HG03064 (cell line): ENCODE data around the gene RYR2.
"Not testable (repeated sequence)": the region's sequence is repeated elsewhere in the genome, so short reads cannot be mapped to it uniquely, and the experiment has no call there.

ENCODE experiments used
- ATAC-seq: cut with Tn5 transposase; IDR thresholded peaks from one replicate; pipeline ENCODE4 v1.9.1; 2021; ENCODE audit warnings: low read depth; ENCODE audit not compliant: unreplicated experiment

The RYR2 gene

DNA sequence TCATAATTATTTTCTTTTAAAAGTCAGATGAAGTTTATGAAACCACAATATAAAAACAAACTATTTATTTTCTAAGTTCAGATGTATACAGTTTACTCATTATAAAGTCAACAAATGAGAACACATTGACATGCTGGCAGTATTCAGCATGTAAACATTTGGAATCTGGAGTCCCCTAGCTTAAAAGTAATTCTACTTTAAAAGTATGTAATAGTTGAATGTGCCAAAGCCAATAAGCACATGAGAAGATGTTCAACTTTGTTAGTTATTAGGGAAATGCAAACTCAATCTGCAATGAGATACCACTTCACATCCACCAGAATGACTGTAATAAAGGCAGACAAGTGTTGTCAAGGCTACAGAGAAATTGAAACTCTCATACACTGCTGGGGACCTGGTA is 96.6 kb downstream of the RYR2 start:
- no peak for ATAC-seq

DNA sequence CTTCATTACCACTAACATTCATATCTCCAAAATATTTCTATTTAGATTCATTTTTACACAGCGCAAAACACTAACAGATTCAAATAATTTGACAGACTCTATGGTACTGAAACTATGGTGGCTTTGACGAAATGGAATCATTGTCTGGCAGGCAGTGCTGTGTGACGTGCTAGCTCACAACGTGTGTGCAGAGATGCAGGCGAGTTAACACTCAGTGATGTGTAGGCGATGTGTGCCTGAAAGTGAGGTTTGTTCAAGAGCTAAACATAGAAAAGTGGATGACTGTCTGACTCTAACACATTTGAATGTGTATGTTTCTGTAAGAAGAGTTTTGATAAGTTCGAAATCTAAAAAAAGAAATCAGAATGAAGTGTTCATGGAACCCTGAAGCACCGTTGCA is 97.7 kb downstream of the RYR2 start:
- ATAC-seq = no peak

DNA sequence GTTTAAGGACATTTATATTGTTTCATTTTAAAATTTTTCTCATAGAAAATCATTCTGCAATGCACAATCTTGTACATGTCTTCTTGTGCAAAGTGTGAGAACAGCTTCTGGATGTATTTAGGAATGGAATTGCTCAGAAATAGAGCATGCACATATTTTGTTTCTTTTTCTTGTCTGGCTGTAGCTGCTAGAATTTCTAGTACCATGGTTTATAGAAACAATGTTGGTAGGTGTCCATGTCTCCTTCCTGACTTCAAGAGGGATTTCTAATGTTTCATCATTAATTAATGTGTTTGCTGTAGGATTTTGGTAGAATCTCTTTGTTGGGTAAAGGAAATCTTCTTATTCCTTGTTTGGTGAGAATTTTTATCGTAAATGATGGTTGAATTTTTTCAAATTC is 99.0 kb downstream of the RYR2 start:
- ATAC-seq = no peak

DNA sequence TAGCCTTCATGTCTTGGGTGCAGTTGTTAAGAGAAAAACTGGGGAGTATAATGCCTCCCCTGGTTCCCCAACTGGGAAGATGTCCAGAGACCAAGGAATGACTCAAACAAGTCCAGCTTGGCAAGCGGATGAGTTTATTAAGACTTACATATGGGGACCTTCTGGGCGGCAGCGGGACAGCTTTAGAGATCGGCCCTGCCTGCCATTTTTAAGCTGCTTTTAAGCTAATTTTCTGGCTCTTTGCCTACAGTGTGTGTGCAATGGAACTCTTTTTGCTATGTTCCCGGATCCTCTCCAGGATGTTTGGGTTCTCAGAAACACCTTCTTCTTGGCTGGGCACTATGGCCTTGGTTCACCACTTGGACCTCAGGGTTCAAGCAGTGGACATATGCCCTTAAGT is 99.5 kb downstream of the RYR2 start:
- ATAC-seq = no peak

DNA sequence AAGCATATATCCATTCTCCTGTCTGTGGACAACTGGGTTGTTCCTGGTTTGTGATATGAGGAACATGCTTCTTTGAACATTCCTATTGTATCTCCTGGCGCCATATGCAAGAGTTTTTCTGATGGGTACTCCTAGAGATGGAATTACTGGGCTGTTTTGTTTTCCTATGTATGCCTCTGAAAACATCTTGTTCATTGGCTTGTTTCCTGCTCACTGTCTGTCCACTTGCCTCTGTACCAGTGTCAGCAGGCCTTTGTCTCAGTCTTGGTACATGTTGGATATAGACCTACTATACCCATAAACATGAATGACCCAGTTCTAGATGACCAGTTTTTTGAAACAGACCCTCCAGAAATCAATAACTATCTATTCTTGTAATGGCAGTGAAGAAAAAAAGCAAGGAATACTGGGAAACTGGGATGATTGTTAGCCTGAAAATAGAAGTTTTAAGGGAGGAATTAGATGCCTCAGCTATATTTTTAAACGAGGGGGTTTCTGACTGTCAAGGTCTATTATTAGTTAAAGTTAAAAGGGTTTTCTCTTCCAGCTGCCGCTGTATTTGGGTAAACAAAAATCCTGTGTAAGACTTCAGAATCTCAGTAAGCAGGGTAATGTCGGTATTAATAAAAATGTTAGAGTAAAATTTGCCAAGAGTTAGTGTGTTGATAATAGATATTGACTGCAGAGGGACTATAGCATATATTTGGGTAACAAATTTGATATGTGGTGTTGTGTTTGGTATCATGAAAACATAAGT is 103.6 kb downstream of the RYR2 start:
- ATAC-seq = no peak

DNA sequence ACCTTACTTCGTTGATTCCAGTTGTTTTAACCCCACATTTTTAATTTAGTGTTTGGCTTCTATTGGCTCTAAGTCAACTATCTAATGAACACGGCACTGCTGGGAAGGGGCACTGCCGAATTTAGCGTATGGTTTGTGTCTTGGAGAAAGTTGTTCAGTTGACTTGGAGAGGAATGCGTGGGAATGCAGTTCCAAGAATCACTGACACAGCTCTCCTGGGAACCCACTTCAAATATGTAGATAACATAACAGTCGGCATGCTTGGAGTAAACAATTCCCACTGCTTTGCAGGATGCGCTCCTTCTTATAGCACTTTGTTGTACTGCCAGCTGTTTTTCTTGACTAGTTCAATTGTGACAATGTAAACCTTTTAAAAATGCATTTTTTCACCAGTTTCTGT is 104.3 kb downstream of the RYR2 start:
- ATAC-seq = no peak

DNA sequence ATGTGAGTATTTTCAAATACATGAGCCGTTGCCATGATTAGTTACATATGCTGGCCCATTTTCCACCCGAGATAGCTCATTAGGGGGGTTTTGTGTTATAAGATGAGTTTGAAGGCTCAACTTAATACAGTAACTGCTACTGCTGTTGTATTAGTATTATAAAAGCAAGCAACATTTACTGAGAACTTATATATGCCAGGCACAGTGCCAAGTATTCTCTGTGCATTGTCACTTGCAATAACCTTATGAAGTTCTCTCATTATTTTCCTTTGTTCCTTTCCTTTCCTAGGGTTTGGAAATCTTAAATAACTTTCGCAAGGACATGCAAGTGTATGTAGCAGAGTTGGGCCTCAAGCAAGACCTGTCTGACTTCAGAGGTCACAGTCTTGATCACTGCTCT is 107.9 kb downstream of the RYR2 start:
- ATAC-seq = no peak

DNA sequence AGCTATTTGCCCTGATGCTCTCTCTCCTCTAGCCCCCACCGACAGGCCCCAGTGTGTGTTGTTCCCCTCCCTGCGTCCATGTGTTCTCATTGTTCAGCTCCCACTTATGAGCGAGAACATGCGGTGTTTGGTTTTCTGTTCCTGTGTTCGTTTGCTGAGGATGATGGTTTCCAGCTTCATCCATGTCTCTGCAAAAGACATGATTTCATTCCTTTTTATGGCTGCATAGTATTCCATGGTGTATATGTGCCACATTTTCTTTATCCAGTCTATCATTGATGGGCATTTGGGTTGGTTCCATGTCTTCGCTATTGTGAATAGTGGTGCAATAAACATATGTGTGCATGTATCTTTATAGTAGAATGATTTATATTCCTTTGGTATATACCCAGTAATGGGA is 110.0 kb downstream of the RYR2 start:
- not testable (repeated sequence) for ATAC-seq

DNA sequence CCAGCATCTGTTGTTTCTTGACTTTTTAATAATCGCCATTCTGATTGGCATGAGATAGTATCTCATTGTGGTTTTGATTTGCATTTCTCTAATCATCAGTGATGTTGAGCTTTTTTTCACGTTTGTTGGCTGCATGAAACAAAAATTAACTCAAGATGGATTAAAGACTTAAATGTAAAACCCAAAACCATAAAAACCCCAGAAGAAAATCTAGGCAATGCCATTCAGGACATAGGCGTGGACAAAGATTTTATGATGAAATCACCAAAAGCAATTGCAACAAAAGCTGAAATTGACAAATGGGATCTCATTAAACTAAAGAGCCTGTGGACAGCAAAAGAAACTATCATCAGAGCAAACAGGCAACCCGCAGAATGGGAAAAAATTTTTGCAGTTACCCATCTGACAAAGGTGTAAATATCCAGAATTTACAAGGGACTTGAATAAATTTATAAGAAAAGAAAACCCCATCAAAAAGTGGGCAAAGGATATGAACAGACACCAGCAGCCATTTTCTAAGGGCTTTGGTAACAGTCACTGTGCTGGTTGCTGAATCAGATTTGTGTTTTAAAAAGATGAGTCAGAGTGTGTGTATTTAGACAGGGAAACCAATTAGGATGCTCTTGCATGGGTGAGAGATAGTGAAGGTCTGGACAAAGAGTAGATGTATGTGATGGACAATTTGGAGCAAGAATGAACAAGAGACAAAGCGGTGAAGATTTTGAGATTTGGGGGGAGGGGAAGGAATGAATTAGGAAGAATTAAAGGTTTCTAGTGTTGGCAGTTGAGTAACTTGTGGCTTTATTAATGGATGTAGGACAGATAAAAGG is 110.7 kb downstream of the RYR2 start:
- no peak for ATAC-seq

DNA sequence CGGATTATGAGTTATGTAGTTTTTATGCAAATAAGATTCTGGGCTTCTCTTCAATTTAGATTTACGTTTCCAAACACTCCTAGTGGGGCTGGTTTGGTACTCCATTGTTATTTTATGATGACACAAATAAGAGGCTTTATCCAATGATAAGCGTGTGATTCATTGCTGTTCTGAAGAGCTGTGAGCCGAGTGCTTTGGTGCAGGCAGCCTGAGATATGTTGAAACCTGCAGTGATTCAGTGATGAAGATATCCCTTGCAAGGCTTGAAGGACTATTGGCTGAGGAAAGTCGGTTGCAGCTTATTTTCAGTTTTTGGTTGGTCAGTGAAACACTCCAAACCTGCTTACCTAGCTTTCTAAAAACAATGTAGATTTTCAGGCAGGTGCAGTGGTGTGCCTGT is 112.2 kb downstream of the RYR2 start:
- no peak for ATAC-seq

DNA sequence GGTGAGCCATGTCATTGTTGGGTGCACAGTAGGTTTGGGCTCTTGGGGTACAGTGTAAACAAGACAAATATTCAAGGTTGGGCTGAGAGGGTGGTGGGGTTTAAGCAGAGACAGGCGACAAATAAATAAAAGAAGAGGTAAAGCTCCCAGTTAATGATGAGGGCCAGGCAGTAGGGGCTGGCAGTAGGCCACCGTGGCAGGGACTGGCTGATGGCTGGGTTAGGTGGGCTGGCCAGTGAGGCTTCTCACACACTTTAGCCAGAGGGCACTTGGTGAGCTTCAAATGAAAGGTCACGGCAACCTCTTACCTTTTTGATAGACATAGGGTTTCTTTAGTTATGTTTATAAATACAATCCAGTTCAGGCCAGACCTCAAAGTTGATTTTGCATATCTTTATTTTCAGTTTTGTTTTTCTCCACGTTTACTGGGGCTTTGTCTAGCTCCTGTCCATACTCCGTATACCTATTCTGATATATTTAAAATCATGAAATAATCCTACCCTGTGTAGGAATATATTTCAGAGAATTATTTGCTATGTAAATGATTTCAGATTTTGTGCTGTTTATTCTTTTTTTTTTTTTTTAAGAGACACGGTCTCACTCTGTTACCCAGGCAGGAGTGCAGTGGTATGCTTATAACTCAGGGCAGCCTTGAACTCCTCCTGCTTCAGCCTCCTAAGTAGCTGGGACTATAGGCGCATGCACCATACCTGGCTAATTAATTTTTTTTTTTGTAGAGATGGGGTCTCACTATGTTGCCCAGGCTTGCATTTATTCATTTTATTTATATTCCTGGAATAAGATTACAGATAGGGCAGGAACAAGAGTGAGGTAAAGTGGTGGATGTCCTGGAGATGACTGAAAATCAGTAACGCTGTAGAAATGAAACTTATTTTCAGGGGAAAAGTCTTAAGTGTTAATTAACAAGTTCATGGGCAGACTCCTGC is 122.7 kb downstream of the RYR2 start:
- no peak for ATAC-seq

DNA sequence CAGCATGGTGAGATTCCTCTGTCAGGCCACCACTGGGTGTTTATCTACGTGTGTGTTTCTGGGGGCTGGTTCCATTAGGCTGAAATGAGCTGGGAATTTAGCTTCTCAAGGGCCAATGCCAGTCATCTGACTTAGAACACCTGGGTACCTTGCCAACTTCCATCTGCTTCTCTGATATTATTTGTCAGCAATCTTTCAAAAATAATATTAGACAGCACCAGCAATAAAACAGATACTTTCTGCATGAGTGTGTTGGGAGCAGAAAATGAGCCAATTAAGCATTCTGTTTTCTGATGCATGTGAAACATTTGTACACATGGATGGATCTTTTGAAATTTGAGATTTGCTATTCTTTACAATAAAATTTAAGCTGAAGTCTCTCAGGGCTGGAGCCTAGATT is 124.1 kb downstream of the RYR2 start:
- no peak for ATAC-seq

DNA sequence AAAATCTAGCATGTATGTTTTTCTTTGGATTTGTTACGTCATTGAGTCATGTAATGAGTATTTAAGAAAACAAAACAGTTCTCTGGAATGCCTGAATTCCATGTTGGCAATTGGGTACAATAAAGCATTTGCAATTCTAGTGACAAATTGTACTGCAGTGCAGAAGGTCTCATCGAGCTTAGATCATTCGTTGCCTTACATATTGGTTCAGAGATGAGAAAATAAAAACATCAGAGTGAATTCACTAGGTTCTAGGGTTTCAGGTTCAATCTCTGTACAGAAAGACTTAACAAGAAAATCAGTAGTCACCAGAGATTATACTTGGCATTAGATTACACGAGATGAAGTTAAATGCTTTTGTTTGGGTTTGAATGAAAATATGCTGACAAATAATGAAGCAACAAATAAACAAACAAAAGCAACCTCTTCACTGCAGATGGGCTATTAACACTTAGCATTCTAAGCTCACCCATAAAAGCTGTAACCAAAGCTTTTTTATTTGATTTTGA is 124.7 kb downstream of the RYR2 start:
- no peak for ATAC-seq

DNA sequence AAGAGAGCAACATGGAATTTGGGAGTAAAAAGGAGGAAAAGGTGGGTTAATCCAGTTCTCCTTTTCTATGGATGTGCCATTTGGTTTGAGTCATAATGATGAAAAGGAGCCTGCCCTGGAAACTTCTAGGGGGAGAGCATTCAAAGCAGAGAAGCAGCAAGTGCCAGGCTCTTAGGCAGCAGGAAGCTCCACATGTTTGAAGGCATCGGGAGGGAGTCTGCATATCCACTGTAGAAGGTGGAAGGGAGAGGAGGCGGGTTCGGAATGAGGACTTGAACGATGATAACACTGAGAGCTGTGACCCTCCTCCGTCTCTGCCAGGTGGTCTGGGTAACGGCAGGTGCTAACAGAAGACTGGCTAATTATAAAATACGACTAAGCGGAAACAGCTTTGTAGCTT is 128.2 kb downstream of the RYR2 start:
- no peak for ATAC-seq

DNA sequence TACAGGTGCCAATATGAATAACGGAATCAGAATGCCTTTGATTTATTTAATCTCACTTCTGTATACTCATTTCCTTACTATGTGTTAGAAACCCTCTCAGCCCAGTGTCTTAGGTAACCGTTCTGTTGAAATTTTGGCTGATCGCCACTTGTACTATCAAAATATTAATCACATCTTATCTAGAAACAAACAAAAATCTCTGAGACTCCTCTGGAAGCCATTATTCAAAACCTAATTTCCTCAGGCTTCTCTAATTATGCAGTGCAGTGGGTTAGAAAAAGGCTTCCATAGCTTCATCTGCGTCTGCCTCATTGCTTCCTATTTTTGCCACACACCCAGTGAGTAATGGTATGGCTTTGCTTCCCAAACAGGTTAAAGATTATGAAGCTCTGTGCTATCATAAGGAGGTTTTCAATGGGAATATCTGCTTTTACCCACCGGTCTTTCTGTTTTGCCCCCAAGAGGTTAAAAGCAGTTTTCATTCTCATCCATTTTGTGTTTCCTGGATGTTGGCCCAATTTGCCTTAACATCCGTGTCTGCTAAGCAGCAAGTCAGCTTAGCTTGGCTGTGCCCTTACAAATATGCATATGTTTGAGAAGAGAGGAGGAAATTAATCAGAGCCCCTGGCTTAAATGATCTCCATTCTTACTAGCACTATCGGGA is 129.6 kb downstream of the RYR2 start:
- ATAC-seq = no peak

DNA sequence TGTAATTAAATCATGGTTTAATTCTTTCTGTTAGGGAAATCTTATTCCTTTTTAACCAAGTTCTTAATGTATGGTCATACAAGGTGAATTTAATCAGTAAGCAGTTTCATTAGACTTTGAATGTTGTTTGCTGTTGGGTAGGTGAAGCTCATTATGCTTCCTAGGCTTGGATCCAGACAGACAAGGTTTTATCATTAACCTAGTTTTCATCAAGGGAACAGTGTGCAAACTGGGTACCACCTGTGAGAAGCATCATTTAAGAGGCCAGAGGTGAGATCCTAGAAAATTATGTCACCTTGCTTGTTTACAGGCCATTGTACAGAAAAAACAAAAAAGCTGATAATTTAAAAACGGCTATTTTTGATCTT is 130.1 kb downstream of the RYR2 start:
- ATAC-seq = no peak

DNA sequence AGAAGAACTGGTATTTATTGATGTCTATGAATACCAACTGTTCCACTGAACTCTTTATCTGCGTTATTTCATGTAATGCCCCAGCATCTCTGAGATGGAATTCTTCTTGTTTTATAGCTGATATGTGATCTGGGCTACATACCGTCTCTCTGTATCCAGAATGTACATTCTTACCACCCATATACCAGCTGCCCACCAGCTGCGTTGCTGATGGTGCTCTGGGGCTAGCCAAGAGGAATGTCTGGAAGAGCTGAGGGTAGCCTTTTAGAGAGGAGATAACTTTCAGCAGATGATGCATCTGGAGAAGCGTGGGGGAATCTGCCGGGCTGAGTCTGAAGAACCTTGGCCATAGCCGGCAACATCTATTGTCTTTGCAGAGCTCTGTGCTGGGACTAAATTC is 137.5 kb downstream of the RYR2 start:
- no peak for ATAC-seq

DNA sequence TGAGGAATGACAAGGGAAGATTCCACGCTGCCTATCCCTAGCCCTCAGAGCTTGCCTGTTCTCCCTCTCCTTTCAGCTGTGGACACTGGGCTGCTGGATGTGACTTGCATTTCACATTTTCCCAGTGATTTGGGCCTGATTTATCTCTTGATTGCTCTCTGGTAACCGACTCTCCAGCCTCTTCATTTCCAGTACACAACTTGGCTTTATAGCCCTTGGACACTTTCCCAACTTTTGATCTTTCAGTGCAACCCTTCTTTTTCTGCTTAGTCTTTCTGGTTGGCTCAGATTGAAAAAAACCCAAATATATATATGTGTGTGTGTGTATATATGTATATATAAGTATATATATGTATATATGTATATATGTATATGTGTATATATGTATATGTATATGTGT is 138.3 kb downstream of the RYR2 start:
- ATAC-seq = no peak

DNA sequence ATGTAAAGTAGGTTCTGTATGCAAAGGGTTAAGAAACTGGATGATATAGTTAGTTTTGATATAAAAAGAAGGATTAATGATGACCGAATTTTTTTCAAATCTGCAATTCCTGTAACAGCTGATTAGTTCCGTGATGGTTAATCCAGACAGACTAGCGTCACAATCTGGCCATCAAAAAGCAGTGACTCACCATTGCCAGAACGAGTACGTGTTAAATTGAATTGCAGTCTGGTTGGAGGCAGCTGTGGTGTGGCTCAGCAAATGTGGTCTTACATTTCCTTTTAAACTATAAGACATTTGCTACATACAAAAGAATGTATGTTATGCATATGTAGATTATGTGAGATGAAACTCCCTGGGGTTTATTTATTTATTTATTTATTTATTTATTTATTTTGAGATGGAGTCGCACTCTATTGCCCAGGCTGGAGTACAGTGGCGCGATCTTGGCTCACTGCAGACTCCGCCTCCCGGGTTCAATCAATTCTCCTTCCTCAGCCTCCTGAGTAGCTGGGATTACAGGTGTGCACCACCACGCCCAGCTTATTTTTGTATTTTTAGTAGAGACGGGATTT is 139.8 kb downstream of the RYR2 start:
- ATAC-seq = no peak

DNA sequence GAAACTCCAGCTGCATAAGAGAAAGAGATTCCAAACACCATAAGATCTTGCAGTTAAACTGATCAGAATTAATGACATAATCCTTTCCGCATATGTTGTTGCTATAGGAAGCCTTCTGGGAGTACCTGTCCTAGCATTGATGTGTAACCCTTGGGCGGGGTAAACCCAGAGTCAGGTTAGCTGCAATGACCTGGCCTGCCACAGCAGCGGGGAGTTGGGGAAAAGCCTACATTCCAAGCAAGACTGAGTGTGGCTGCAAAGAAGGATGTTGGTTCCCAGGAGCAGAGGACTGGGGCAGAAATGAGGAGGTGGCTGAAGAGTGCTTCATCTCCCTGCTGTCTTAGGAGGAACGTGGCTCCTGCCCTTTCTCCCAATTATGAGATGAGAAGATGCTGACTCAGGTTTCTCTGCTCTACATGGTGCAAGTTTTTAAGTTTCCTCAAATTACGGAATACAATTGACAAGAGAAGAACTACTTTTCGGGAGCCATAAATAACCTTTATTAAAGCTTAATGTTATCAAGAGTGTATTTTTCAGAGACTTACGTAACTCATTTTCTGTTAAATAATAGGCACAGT is 142.1 kb downstream of the RYR2 start:
- ATAC-seq = no peak
